Activated T-cell treated with anti-CD3 and anti-CD28 coated beads, Interleukin-2, amount 50 U/mL, for 4 hours (primary cell): Measurements from ENCODE around the gene VCL. TPM values are rescaled to one million over a fixed set of nuclear protein-coding genes. Genes with fewer than 3 reads are reported as not detected.

Experiments
- ATAC-seq, 2 donors: fragments of 200-7000 bp; cut with Tn5 transposase; one replicate each; pipeline ENCODE4 v1.10.0; 2021
- DNase-seq: peaks from one replicate; pipeline ENCODE4 v3.0.0-alpha.2; 2020
- H3K27me3 Mint-ChIP-seq: one replicate; pipeline ENCODE4 v1.8.0; 2021; ENCODE audit warnings: low read depth, mixed read lengths
- H3K36me3 Mint-ChIP-seq: one replicate; pipeline ENCODE4 v1.8.0; 2022; ENCODE audit warnings: mixed read lengths; ENCODE audit not compliant: insufficient read depth
- H3K4me1 Mint-ChIP-seq: one replicate; pipeline ENCODE4 v1.8.0; 2021; ENCODE audit warnings: low read depth, mixed read lengths
- H3K4me3 Mint-ChIP-seq: one replicate; pipeline ENCODE4 v1.8.0; 2021; ENCODE audit warnings: mild to moderate bottlenecking, moderate library complexity, mixed read lengths
- H3K9me3 Mint-ChIP-seq: one replicate; pipeline ENCODE4 v1.8.0; 2021; ENCODE audit warnings: mixed read lengths
- total RNA-seq, 3 donors: library from RNA; stranded (reverse); gene quantifications; one replicate each; pipeline ENCODE4 v1.2.1, GENCODE V29; 2021

Gene VCL
- total RNA-seq, 3 donors from 2014 or later: 12.4 to 16.3 (median 14.7) TPM

DNA sequence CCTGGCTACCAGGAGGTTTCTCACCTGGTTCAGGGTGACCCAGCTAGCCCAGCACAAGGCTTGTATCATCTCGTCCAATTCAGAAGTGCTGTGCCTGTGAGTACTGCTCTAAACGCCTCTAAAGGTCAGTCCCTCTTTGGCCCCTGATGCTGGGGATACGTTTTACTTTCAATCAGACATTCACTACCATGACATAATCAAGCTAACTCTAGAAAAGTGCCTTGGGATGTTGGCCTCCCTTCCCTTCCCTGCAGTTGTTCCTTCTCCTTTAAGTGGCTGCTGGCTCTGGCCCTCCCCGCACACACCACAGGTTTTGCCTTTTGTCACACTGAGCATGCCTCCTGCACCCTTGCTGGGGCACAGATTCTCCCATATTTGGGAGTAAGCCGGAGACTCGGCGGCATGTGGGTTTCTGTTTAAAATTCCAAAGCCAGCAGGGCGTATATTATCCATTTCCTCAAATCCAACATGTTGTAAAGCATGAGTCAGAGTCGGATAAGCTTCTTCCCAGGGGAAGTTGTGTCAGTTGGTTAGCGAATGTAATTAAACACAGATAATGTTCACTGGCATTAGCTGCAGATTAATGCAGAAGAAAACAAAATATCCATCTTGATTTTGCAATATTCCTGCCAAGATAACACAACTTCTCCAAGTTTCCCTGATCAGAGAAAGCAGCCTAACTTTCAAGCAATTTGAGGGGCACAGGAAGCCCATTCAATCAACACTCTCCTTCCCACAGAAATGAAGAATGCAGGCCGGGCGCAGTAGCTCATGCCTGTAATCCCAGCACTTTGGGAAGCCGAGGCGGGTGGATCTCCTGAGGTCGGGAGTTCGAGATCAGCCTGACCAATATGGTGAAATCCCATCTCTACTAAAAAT lies 31.8 kb upstream of the VCL start:
- ATAC-seq: no peak

DNA sequence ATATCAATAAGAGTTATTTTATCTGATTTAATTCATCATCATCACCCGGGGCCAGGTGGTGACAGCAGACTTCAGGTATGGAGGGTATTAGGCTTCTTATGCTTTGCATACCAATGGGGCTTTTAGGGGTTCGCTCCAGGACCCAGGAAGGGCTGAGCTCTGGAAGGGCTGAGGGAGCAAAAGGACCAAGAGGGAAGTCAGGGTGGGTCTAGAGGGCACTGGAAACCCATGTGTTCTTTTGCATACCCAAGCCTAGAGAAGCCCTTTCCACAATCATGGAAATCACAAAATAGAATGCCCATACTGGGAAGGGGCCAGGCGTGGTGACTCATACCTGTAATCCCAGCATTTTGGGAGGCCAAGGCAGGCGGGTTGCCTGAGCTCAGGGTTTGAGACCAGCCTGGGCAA lies 30.9 kb upstream of the VCL start:
- no peak for DNase-seq
- no peaks in the 10 kb centered on the region for H3K36me3 Mint-ChIP-seq
- no peak for ATAC-seq
- no peaks in the 10 kb centered on the region for H3K27me3 Mint-ChIP-seq
- peaks cover 8% of the 10 kb centered on the region for H3K4me1 Mint-ChIP-seq
- H3K4me3 Mint-ChIP-seq: no peak overlapping the region
- no peaks in the 10 kb centered on the region for H3K9me3 Mint-ChIP-seq

More for the DNA sequence above, 31.8 kb upstream of the VCL start:
- no peaks in the 10 kb centered on the region for H3K36me3 Mint-ChIP-seq
- no peak overlapping the region for H3K4me3 Mint-ChIP-seq
- H3K27me3 Mint-ChIP-seq: no peaks in the 10 kb centered on the region
- no peaks in the 10 kb centered on the region for H3K9me3 Mint-ChIP-seq
- DNase-seq: no peak
- peaks cover 9% of the 10 kb centered on the region for H3K4me1 Mint-ChIP-seq

- H3K4me1 Mint-ChIP-seq: peaks cover 6% of the 10 kb centered on the region
- no peaks in the 10 kb centered on the region for H3K27me3 Mint-ChIP-seq
- H3K36me3 Mint-ChIP-seq: no peaks in the 10 kb centered on the region
- no peak overlapping the region for H3K4me3 Mint-ChIP-seq
- H3K9me3 Mint-ChIP-seq: no peaks in the 10 kb centered on the region
- ATAC-seq: no peak
- no peak for DNase-seq
These were observed 30.4 kb upstream of the VCL start for GRCh38 chr10:73967544-73967943.

GRCh38 chr10:73968098-73968521 lies 29.8 kb upstream of the VCL start:
- no peaks in the 10 kb centered on the region for H3K27me3 Mint-ChIP-seq
- no peaks in the 10 kb centered on the region for H3K9me3 Mint-ChIP-seq
- H3K36me3 Mint-ChIP-seq: no peaks in the 10 kb centered on the region
- peaks cover 6% of the 10 kb centered on the region for H3K4me1 Mint-ChIP-seq
- ATAC-seq (no peak), DNase-seq (no peak)
- no peak overlapping the region for H3K4me3 Mint-ChIP-seq

DNA sequence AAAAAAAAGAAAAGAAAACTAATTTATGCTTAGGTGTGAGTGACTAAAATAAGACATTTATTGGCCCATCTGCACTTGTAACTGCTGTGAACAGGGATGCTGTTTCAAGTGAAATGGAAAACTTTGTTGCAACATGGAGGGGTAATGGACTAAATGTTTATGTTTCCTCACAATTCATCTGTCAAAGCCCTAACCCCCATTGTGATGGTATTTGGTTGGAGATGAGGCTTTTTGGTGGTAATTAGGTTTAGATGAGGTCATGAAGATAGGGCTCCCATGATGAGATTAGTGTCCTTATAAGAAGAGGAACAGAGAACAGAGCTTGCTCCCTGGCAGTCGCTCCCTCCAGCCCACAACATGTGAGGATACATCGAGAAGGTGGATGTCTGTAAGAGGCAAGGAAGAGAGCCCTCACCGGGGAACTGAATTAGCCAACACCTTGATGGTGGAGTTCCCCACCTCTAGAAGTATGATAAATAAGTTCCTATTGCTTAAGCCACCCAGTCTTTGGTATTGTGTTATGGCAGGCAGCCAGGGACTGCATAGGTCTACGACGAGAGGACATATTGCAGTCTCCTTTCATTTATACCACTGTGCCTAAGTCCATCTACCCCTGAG lies 28.6 kb upstream of the VCL start:
- DNase-seq: no peak
- H3K36me3 Mint-ChIP-seq: no peaks in the 10 kb centered on the region
- no peaks in the 10 kb centered on the region for H3K27me3 Mint-ChIP-seq
- peaks cover 13% of the 10 kb centered on the region for H3K4me1 Mint-ChIP-seq
- no peaks in the 10 kb centered on the region for H3K9me3 Mint-ChIP-seq
- no peak overlapping the region for H3K4me3 Mint-ChIP-seq
- ATAC-seq: no peak

GRCh38 chr10:73970845-73971244 lies 27.1 kb upstream of the VCL start:
- Mint-ChIP-seq H3K36me3 (no peaks in the 10 kb centered on the region), H3K9me3 (peaks cover 2% of the 10 kb centered on the region), H3K4me3 (no peak overlapping the region), H3K4me1 (peaks cover 24% of the 10 kb centered on the region), H3K27me3 (no peaks in the 10 kb centered on the region)
- no peak for ATAC-seq
- no peak for DNase-seq

GRCh38 chr10:73971636-73972354 lies 26.1 kb upstream of the VCL start:
- Mint-ChIP-seq H3K36me3 (no peaks in the 10 kb centered on the region), H3K4me1 (peaks cover 25% of the 10 kb centered on the region), H3K4me3 (no peak overlapping the region), H3K27me3 (no peaks in the 10 kb centered on the region), H3K9me3 (peaks cover 3% of the 10 kb centered on the region)
- DNase-seq: no peak
- ATAC-seq: no peak

DNA sequence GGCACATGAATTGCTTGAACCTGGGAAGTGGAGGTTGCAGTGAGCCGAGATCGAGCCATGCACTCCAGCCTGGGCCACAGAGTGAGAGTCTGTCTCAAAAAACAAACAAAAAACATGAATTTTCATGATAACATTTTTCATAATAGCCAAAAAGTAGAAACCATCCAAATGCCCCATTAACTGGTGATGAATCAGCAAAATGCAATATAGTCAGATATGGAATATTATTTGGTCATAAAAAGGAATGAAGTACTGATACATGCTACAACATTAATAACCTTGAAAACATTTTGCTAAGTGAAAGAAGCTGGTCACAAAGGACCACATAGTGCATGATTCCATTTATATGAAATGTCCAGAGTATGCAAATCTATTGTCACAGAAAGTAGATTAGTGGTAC lies 24.5 kb upstream of the VCL start:
- Mint-ChIP-seq H3K36me3 (no peaks in the 10 kb centered on the region), H3K4me3 (no peak overlapping the region), H3K9me3 (peaks cover 3% of the 10 kb centered on the region), H3K27me3 (no peaks in the 10 kb centered on the region), H3K4me1 (peaks cover 18% of the 10 kb centered on the region)
- DNase-seq (no peak), ATAC-seq (no peak)

DNA sequence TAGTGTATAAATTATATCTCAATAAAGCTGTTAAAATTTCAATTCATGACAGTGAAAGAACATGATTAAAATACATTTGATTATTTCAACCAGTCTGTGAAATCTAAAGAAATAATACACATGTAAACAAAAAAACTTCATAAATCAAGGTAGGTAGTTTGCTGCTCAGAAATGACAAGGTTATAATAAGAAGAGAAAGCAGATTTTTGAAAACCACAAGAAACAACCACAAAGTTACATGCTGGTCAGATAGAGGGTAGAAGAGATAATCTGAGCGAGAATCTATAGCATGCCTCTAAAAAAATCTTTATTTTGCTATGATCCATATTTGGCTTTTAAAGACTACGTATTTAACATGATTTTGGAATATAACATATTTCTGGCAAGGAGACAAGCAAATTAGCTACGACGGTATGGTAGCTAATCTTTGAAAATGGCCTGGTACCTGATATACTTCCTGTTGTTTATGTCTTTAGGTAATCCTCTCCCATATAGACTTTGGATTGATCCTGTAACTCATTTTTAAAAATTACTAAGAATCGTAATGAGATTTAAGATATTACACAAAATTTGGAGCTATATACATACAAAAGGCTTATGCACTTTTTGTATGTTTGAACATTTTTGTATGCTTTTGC lies 23.5 kb upstream of the VCL start:
- no peak for DNase-seq
- Mint-ChIP-seq H3K9me3 (peaks cover 3% of the 10 kb centered on the region), H3K27me3 (no peaks in the 10 kb centered on the region), H3K4me1 (peaks cover 18% of the 10 kb centered on the region), H3K36me3 (no peaks in the 10 kb centered on the region), H3K4me3 (peak overlapping the region; percentile 19)
- peak; percentile 46 to 48 for ATAC-seq

DNA sequence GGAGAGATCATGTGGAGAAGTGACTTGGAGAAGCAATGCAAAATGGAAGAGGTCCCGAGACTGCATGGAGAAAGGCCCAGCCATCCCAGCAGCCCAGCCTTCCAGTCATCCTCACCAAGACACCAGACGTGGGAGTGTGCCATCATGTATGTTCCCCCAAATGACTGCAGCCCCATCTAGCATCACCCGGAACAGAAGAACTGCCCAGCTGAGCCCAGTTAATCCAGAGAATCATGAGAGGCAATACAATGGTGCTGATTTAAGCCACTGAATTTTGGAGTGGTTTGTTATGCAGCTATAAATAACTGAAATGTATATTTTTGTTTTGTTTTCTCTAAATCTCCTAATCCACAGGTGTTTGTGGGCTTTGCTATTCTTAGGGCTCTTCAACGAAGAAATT lies 22.5 kb upstream of the VCL start:
- no peaks in the 10 kb centered on the region for H3K36me3 Mint-ChIP-seq
- ATAC-seq (no peak), DNase-seq (no peak)
- H3K9me3 Mint-ChIP-seq: peaks cover 3% of the 10 kb centered on the region
- no peak overlapping the region for H3K4me3 Mint-ChIP-seq
- no peaks in the 10 kb centered on the region for H3K27me3 Mint-ChIP-seq
- peaks cover 18% of the 10 kb centered on the region for H3K4me1 Mint-ChIP-seq

DNA sequence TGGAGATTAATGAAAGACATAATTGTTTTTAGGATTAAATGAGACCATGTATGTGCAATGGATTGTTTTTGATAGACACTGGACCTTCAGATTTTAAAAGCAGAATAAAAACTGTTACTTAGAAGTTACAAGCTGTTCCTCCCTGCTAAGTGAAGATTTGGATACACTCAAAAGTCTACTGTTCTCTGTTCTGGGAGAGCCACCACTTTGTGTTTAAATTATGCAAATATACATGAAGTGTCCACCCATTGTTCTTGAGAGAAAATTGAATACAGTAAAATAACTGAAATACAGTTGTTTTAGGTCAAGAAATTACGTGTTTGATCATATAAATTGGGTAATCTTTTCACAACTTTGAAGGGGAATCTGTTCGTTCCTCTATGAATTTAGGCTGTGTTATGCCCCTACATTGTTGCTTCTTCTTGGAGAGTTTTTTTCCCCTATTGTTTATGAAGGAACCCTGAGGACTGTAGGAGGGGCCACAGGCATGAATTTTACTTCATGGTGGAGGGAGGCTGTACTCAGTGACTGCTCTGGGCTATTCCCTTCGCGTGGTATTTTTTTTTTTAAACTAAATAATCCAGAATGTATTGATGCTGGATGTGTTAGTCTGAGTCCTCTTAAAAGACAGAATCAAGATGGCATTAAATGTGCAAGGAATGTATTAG lies 18.6 kb upstream of the VCL start:
- DNase-seq (no peak), ATAC-seq (no peak)
- Mint-ChIP-seq H3K27me3 (no peaks in the 10 kb centered on the region), H3K36me3 (no peaks in the 10 kb centered on the region), H3K9me3 (peaks cover 3% of the 10 kb centered on the region), H3K4me3 (no peak overlapping the region), H3K4me1 (peaks cover 18% of the 10 kb centered on the region)

DNA sequence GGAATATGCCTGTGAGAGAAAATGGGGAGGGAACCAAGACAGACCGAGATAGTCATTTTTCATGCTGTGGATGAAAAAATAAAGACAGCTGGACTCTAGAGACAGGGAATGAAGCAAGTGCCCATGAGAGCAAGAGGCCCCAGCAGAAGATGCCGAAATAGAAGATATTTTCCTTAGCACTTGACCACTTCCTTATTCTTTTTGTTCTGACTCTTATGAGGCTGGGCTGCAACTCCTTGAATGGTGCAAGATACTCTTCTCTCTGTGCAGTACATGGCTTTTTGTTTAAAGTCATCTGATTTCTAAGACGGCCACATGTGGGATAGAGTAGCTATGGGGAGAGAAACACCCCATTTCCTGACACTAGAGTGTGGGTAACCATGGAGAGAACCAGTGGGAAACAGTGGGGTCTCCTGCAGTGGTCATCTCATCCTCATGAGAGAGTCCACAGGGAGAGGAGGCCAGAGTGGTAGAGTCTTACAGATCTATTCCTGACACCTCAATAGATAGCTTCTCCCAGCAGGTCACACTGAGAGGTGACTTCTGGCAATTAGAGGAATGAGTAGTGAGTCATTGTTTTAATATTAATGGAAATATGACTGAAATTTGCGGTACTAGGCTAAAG lies 18.0 kb upstream of the VCL start:
- DNase-seq (no peak), ATAC-seq (no peak)
- H3K4me3 Mint-ChIP-seq: no peak overlapping the region
- H3K9me3 Mint-ChIP-seq: peaks cover 3% of the 10 kb centered on the region
- H3K4me1 Mint-ChIP-seq: peaks cover 11% of the 10 kb centered on the region
- H3K27me3 Mint-ChIP-seq: no peaks in the 10 kb centered on the region
- no peaks in the 10 kb centered on the region for H3K36me3 Mint-ChIP-seq

GRCh38 chr10:73981812-73982211 lies 16.1 kb upstream of the VCL start:
- Mint-ChIP-seq H3K4me3 (no peak overlapping the region), H3K36me3 (no peaks in the 10 kb centered on the region), H3K4me1 (peaks cover 6% of the 10 kb centered on the region), H3K27me3 (no peaks in the 10 kb centered on the region), H3K9me3 (no peaks in the 10 kb centered on the region)
- DNase-seq (no peak), ATAC-seq (no peak)
